GOT3 (cell line): ENCODE results near the gene UQCRC1.
"Not testable (repeated sequence)": the region's sequence is repeated elsewhere in the genome, so short reads cannot be mapped to it uniquely, and the experiment has no call there.

Experiments used
- DNase-seq: peaks from one replicate; lab custom pipeline; 2025; ENCODE audit warnings: mixed read lengths; lab: John Stamatoyannopoulos, UW

The UQCRC1 gene

GRCh38 chr3:48553886-48554845 is 55.3 kb downstream of the UQCRC1 start:
- DNase-seq: no peak

DNA sequence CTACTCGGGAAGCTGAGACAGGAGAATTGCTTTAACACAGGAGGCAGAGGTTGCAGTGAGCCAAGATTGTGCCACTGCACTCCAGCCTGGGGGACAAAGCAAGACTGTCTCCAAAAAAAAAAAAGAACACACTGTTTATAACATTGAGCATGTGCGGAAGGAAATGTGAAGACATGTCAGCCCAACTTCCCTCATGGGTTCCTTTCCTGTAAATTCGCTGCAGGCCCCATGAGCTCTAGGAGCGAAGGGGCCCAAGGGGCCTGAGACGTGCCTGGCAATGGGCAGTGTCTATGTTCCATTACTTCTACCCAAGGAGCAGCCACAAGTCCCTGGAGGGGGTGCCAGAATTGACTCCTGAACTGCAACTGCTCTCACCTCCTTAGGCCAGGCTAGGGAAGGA is 56.1 kb downstream of the UQCRC1 start:
- DNase-seq: no peak

DNA sequence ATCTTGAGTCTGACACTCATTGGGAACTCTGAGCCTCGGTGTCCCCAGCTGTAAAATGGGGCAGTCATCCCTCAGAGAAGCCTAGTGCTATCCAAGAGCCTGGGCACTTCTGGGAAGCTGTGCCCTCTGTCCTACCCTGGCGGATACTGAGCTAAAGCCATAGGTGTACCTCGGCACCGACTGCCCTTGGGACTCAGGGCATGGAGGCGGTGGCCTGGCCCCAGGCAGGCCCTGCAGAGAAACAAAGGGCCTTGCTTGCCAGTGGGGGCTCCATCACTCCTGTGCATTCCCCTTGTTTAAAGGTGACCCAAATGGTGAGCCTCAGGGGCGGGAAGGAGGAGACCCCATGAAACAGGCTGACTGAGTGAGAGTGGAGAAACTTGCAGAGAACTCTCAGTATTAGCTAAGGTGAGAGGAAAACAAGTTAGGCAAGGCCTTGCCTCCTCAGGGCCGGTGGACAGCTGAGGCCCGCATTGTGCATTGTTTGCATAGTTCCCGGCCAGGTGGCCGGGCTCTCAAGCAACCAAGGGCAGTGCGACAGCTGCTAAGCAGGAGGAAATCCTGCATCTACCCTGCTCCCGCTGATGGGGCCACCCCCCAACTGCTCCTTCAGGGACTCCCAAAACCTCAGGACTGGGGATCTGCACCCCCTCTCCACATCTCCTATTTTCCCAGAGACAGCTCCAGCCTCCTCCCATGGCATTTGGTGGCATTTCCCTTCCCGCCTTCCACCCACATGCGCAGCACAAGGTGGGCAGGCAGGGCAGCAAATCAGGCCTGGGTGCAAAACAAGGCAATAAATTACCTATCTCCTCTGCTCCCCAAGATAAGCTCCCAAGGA is 57.1 kb downstream of the UQCRC1 start:
- DNase-seq: no peak

GRCh38 chr3:48551651-48552050 is 57.8 kb downstream of the UQCRC1 start:
- DNase-seq: not testable (repeated sequence)
